PC-3 (cell line): ENCODE results near the gene TRAK1. TPM values are rescaled to one million over a fixed set of nuclear protein-coding genes. Genes with fewer than 3 reads are reported as not detected.

Source experiments
- ATAC-seq: fragments of 200-7000 bp; cut with Tn5 transposase; 2 replicates; pipeline ENCODE4 v1.9.1; 2020; ENCODE audit warnings: mild to moderate bottlenecking, moderate library complexity
- BruUV-seq: library from RNA; stranded (reverse); fragments of 400-500 nt; replicated peaks from 2 replicates; lab custom pipeline; 2021; lab: Mats Ljungman, UMichigan
- CTCF ChIA-PET: fragments of 300-600 bp; sonication (Branson Sonifier 250); formaldehyde crosslinking; loops from one replicate; lab custom pipeline; 2022; ENCODE audit warnings: antibody characterized with exemption; lab: Charles Lee
- POLR2A ChIA-PET: fragments of 300-600 bp; sonication (Branson Sonifier 250); formaldehyde crosslinking; loops from one replicate; lab custom pipeline; 2022; ENCODE audit warnings: antibody characterized with exemption; ENCODE audit not compliant: unreplicated experiment; lab: Charles Lee
- DNase-seq: peaks from one replicate; pipeline ENCODE4 v3.0.0-alpha.2; 2015
- H2AFZ ChIP-seq: fragments of 300-600 bp; sonication (generic); 2 replicates; pipeline ENCODE4 v1.6.0; 2016; ENCODE audit warnings: antibody characterized with exemption, low read length
- H3F3A ChIP-seq: fragments of 300-600 bp; sonication (generic); one replicate; pipeline ENCODE4 v1.6.0; 2017; ENCODE audit warnings: antibody characterized with exemption, low read length, control low read depth, mild to moderate bottlenecking; ENCODE audit not compliant: unreplicated experiment
- H3K27ac ChIP-seq: fragments of 300-600 bp; sonication (generic); 2 replicates; pipeline ENCODE4 v1.5.1; 2016; ENCODE audit warnings: mild to moderate bottlenecking, low read length
- H3K27me3 ChIP-seq: fragments of 300-600 bp; sonication (generic); 2 replicates; pipeline ENCODE4 v1.6.1; 2016; ENCODE audit warnings: low read length, mixed read lengths
- H3K36me3 ChIP-seq: fragments of 300-600 bp; sonication (generic); 2 replicates; pipeline ENCODE4 v1.6.1; 2016; ENCODE audit warnings: low read depth, mixed run types, low read length, mixed read lengths
- H3K4me1 ChIP-seq: fragments of 300-600 bp; sonication (generic); 2 replicates; pipeline ENCODE4 v1.5.1; 2016; ENCODE audit warnings: low read length; ENCODE audit not compliant: insufficient read depth
- H3K4me2 ChIP-seq: fragments of 300-600 bp; sonication (generic); 2 replicates; pipeline ENCODE4 v1.6.0; 2016; ENCODE audit warnings: low read length
- H3K4me3 ChIP-seq: fragments of 300-600 bp; sonication (generic); 2 replicates; pipeline ENCODE4 v1.5.1; 2016; ENCODE audit warnings: mild to moderate bottlenecking, low read length, mixed read lengths
- H3K79me2 ChIP-seq: fragments of 300-600 bp; sonication (generic); 2 replicates; pipeline ENCODE4 v1.6.1; 2017; ENCODE audit warnings: low read length, mixed read lengths
- H3K9ac ChIP-seq: fragments of 300-600 bp; sonication (generic); 2 replicates; pipeline ENCODE4 v1.6.0; 2016; ENCODE audit warnings: mild to moderate bottlenecking, low read length
- H3K9me2 ChIP-seq: fragments of 300-600 bp; sonication (generic); replicated peaks from 2 replicates; pipeline ENCODE4 v1.6.1; 2016; ENCODE audit warnings: mixed run types, low read length, mixed read lengths
- H3K9me3 ChIP-seq: fragments of 300-600 bp; sonication (generic); 2 replicates; pipeline ENCODE4 v1.6.1; 2016; ENCODE audit warnings: low read length, mixed read lengths
- H4K20me1 ChIP-seq: fragments of 300-600 bp; sonication (generic); 2 replicates; pipeline ENCODE4 v1.6.1; 2016; ENCODE audit warnings: low read length, mixed read lengths
- EZH2 ChIP-seq: fragments of 300-600 bp; sonication (generic); IDR thresholded peaks from one replicate; pipeline ENCODE4 v1.6.1; 2017; ENCODE audit warnings: antibody characterized with exemption, mild to moderate bottlenecking, low read length; ENCODE audit not compliant: unreplicated experiment
- EZH2phosphoT487 ChIP-seq: fragments of 300-600 bp; sonication (generic); IDR thresholded peaks from 2 replicates; pipeline ENCODE4 v1.6.1; 2018; ENCODE audit warnings: mild to moderate bottlenecking, antibody characterized with exemption, low read length, borderline replicate concordance
- intact Hi-C: fragments of 100-400 bp; cut with micrococcal nuclease; formaldehyde crosslinking; loops from 2 replicates; pipeline ENCODE4 v1.9.0; 2023
- total RNA-seq: library from RNA; depleted of rRNA; stranded (reverse); fragments of >200 nt; gene quantifications from 2 replicates; pipeline ENCODE4 v1.2.3, GENCODE V29; 2014
- TF ChIP-seq, protein P1 (sequence below): fragments of 300-600 bp; sonication (generic); conservative IDR thresholded peaks from 2 replicates; pipeline ENCODE4 v1.5.1; 2017; ENCODE audit warnings: antibody characterized with exemption, low read depth, mild to moderate bottlenecking, low read length

The TRAK1 gene
- total RNA-seq, 1 experiment from 2014 or later, result 23.4 TPM

DNA sequence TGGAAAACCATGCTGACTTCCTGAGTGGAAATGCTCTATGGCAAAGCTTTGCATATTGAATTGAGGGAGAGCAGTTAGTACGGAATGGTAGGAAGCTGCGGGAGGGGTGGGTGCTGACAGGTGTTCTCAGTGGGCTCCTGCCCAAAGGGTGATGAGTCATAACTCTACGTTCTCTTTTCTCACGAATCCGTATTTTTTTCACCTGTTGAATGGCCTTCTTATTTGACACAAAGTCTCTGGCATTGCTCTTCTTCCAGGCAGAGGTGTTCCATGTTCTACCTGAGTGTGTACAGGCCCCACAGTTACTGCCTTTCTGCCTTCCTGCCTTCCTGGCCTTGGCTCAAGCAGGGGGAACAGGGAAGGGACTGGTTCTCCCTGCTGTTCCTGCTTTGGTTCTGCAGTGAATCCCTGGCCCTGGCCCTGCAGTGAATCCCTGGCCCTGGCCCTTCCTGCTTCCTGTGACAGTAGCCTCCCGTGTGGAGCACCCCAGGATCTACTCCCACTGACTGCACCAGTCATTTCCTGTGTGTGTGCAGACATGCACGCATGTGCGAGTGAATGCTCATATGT lies 31.9 kb downstream of the TRAK1 start:
- Histone ChIP-seq H3K9me2 (no peaks in the 10 kb centered on the region), H4K20me1 (no peaks in the 10 kb centered on the region), H3K27ac (peak overlapping the region; percentile 42), H3K9me3 (no peaks in the 10 kb centered on the region), H3K4me3 (no peak overlapping the region), H3K4me1 (peaks cover 25% of the 10 kb centered on the region), H3K36me3 (peaks cover 3% of the 10 kb centered on the region; the same call in 1 of the 2 replicates), H3K9ac (no peak overlapping the region), H3K4me2 (0 out of 2 replicates have a peak overlapping the region, but pooled peaks have one; percentile 5), H3K27me3 (no peaks in the 10 kb centered on the region), H3K79me2 (peaks cover 4% of the 10 kb centered on the region; the same call in 1 of the 2 replicates), H2AFZ (no peak overlapping the region), H3F3A (no peaks in the 10 kb centered on the region)
- no peak for TF ChIP-seq EZH2phosphoT487
- TF ChIP-seq EZH2, result no peak
- TF ChIP-seq, protein P1, sequence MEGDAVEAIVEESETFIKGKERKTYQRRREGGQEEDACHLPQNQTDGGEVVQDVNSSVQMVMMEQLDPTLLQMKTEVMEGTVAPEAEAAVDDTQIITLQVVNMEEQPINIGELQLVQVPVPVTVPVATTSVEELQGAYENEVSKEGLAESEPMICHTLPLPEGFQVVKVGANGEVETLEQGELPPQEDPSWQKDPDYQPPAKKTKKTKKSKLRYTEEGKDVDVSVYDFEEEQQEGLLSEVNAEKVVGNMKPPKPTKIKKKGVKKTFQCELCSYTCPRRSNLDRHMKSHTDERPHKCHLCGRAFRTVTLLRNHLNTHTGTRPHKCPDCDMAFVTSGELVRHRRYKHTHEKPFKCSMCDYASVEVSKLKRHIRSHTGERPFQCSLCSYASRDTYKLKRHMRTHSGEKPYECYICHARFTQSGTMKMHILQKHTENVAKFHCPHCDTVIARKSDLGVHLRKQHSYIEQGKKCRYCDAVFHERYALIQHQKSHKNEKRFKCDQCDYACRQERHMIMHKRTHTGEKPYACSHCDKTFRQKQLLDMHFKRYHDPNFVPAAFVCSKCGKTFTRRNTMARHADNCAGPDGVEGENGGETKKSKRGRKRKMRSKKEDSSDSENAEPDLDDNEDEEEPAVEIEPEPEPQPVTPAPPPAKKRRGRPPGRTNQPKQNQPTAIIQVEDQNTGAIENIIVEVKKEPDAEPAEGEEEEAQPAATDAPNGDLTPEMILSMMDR, result no peak
- no TSS peak for BruUV-seq
- DNase-seq, result peak; percentile 47
- ChIA-PET POLR2A (no interaction called here), CTCF (no interaction called here)
- intact Hi-C loops, result no loop called here
- ATAC-seq, result peak; percentile 32; the same call in 1 of the 2 replicates

DNA sequence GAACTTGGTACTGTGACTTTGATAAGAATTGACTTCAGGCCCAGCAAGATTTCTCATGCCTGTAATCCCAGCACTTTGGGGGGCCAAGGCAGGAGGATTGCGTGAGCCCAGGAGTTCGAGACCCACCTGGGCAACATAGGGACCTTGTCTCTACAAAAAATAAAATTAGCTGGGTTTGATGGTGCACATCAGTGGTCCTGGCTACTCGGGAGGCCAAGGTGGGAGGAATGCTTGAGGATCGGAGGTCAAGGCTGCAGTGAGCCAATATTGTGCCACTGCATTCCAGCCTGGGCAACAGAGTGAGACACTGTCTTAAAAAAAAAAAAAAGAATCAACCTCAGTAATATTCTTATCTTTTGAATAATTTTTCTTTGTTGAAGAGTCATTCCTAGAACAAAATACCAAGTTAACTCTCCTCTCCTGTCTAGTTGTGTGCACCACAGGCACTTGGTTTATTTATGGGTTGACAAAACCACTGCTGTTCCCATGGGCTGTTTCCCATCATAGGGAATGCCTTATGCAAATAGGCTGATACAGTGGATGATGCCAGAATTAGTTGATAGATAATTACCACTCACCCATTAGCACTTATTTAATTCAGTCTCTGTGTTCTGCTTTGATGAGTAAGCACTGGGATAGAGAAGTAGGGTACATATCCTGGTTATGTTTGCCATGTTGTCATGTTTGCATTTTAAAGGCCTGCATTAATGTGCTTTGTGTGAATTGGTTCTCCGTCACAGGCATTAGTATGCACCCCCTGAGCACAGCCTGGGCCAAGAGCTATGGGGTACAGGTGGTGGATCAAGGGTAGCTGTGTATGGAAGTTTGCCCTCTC lies 32.9 kb downstream of the TRAK1 start:
- Histone ChIP-seq H3K27ac (peak overlapping the region; percentile 42; the same call in 1 of the 2 replicates), H3K4me2 (no peak overlapping the region), H4K20me1 (no peaks in the 10 kb centered on the region), H3K9ac (no peak overlapping the region), H3K36me3 (peaks cover 3% of the 10 kb centered on the region; the same call in 1 of the 2 replicates), H3K4me1 (peaks cover 32% of the 10 kb centered on the region), H3K27me3 (no peaks in the 10 kb centered on the region), H2AFZ (no peak overlapping the region), H3K9me2 (no peaks in the 10 kb centered on the region), H3F3A (no peaks in the 10 kb centered on the region), H3K79me2 (peaks cover 4% of the 10 kb centered on the region; the same call in 1 of the 2 replicates), H3K9me3 (no peaks in the 10 kb centered on the region), H3K4me3 (no peak overlapping the region)
- BruUV-seq, result no TSS peak
- ChIA-PET POLR2A (no interaction called here), CTCF (interaction anchor here (0.6 kb wide), 1 partner anchor 67 kb away, joined by 4 read pairs; no protein-coding TSS in a partner anchor)
- DNase-seq (no peak), ATAC-seq (no peak)
- intact Hi-C loops, result no loop called here
- TF ChIP-seq EZH2phosphoT487 (no peak), EZH2 (no peak)
- TF ChIP-seq, protein P1, result no peak
